Endothelial cell of umbilical vein (primary cell): Measurements from ENCODE around the gene TAOK1. TPM values are rescaled to one million over a fixed set of nuclear protein-coding genes. Genes with fewer than 3 reads are reported as not detected.

Experiments
- BruUV-seq: library from RNA; stranded (reverse); fragments of 400-500 nt; replicated peaks from 2 replicates; lab custom pipeline; 2021; lab: Mats Ljungman, UMichigan
- CTCF ChIA-PET: fragments of 300-600, 350-600 bp; sonication (Branson Sonifier 250); formaldehyde crosslinking; loops from one replicate; lab custom pipeline; 2021; ENCODE audit warnings: antibody characterized with exemption, inconsistent platforms; lab: Charles Lee
- POLR2A ChIA-PET: fragments of 300-600, 350-600 bp; sonication (Branson Sonifier 250); formaldehyde crosslinking; loops from one replicate; lab custom pipeline; 2021; ENCODE audit warnings: antibody characterized with exemption, inconsistent platforms; lab: Charles Lee
- DNase-seq: peaks from one replicate; pipeline ENCODE4 v3.0.0-alpha.2; 2011; ENCODE audit warnings: low read depth, low spot score
- FAIRE-seq: peaks from 2 replicates; lab custom pipeline; 2011; peaks lifted over from hg19 to GRCh38; lab: Jason Lieb, UNC
- H2AFZ ChIP-seq: 2 replicates; pipeline ENCODE4 v1.6.0; 2012; ENCODE audit warnings: low read depth, low read length, control low read depth, inconsistent platforms
- H3K27ac ChIP-seq: 2 replicates; pipeline ENCODE4 v1.5.1; 2011; ENCODE audit warnings: low read depth, mild to moderate bottlenecking, control low read depth, low read length, moderate library complexity; ENCODE audit not compliant: insufficient read depth
- H3K27me3 ChIP-seq, 2 experiments: 2 replicates each; pipeline versions ENCODE4 v1.6.0 to v1.6.1; 2011; ENCODE audit warnings: low read length in 2 of 2, mixed read lengths in 1 of 2; ENCODE audit not compliant: control insufficient read depth in 2 of 2, insufficient read depth in 2 of 2
- H3K36me3 ChIP-seq, 2 experiments: 2 replicates in 1 of 2; 3 replicates in 1 of 2; pipeline ENCODE4 v1.5.1; 2011; ENCODE audit warnings: low read length in 2 of 2, mild to moderate bottlenecking in 1 of 2, moderate library complexity in 1 of 2; ENCODE audit not compliant: control insufficient read depth in 2 of 2, insufficient read depth in 2 of 2; ENCODE audit errors: extremely low read depth in 1 of 2
- H3K4me1 ChIP-seq: 3 replicates; pipeline ENCODE4 v1.5.1; 2011; ENCODE audit warnings: mild to moderate bottlenecking, low read length; ENCODE audit not compliant: control insufficient read depth, insufficient read depth; ENCODE audit errors: extremely low read depth
- H3K4me2 ChIP-seq: 2 replicates; pipeline ENCODE4 v1.6.1; 2011; ENCODE audit warnings: low read length, control low read depth, mixed read lengths; ENCODE audit not compliant: insufficient read depth
- H3K4me3 ChIP-seq, 3 experiments: fragments of 200-600 bp in 1 of 3; sonication (generic), shearing (Covaris generic) in 1 of 3; replicated peaks in 1 of 3; 2 replicates each; pipeline ENCODE4 v1.5.1; 2011 to 2016; ENCODE audit warnings: control low read depth in 3 of 3, low read length in 3 of 3, mild to moderate bottlenecking in 2 of 3, inconsistent platforms in 1 of 3, low read depth in 1 of 3, moderate library complexity in 1 of 3; ENCODE audit not compliant: insufficient read depth in 1 of 3
- H3K79me2 ChIP-seq: 2 replicates; pipeline ENCODE4 v1.6.0; 2012; ENCODE audit warnings: low read length, inconsistent platforms; ENCODE audit not compliant: control insufficient read depth, insufficient read depth
- H3K9ac ChIP-seq: replicated peaks from 2 replicates; pipeline ENCODE3; 2011; ENCODE audit warnings: low read length, control low read depth; ENCODE audit not compliant: insufficient read depth; ENCODE audit errors: extremely low read depth
- H3K9me1 ChIP-seq: replicated peaks from 3 replicates; pipeline ENCODE4 v1.6.0; 2011; ENCODE audit warnings: mild to moderate bottlenecking, low read length; ENCODE audit not compliant: control insufficient read depth, insufficient read depth; ENCODE audit errors: extremely low read depth
- H3K9me3 ChIP-seq: replicated peaks from 2 replicates; pipeline ENCODE4 v1.5.1; 2012; ENCODE audit warnings: low read length, inconsistent platforms; ENCODE audit not compliant: control insufficient read depth, insufficient read depth
- H4K20me1 ChIP-seq: replicated peaks from 2 replicates; pipeline ENCODE3; 2011; ENCODE audit warnings: mild to moderate bottlenecking, low read length; ENCODE audit not compliant: control insufficient read depth, insufficient read depth; ENCODE audit errors: extremely low read depth
- EZH2 ChIP-seq: IDR thresholded peaks from 2 replicates; pipeline ENCODE4 v1.6.1; 2012; ENCODE audit warnings: borderline replicate concordance, low read depth, mild to moderate bottlenecking, moderate library complexity, low read length, inconsistent platforms; ENCODE audit not compliant: severe bottlenecking
- FOS ChIP-seq: IDR thresholded peaks from 2 replicates; pipeline ENCODE4 v1.6.1; 2011; ENCODE audit warnings: mild to moderate bottlenecking, low read length, moderate library complexity, borderline replicate concordance; ENCODE audit not compliant: insufficient read depth
- GATA2 ChIP-seq: IDR thresholded peaks from 2 replicates; pipeline ENCODE4 v1.7.0; 2011; ENCODE audit warnings: low read depth, mild to moderate bottlenecking, moderate library complexity, mixed read lengths, low read length; ENCODE audit not compliant: insufficient read length, insufficient read depth
- JUN ChIP-seq: IDR thresholded peaks from 2 replicates; pipeline ENCODE4 v1.6.1; 2011; ENCODE audit warnings: borderline replicate concordance, low read depth; ENCODE audit not compliant: insufficient read length, insufficient read depth
- MYC ChIP-seq: IDR thresholded peaks from one replicate; pipeline ENCODE4 v1.6.1; 2011; ENCODE audit warnings: mild to moderate bottlenecking, low read depth, low read length
- POLR2A ChIP-seq: IDR thresholded peaks from 2 replicates; pipeline ENCODE4 v1.6.1; 2012; ENCODE audit warnings: low read depth, mild to moderate bottlenecking, control low read depth, low read length
- POLR2AphosphoS5 ChIP-seq: IDR thresholded peaks from 2 replicates; pipeline ENCODE4 v1.6.1; 2012; ENCODE audit warnings: low read depth, mild to moderate bottlenecking, control low read depth, low read length, moderate library complexity; ENCODE audit not compliant: insufficient read depth
- dilution Hi-C: fragments of 300-500 bp; cut with MboI; formaldehyde crosslinking; loops from one replicate; pipeline ENCODE4 v1.15.0; 2019; ENCODE audit warnings: low sequenced_read_pairs; ENCODE audit not compliant: extremely low pct_ligation_motif_present
- intact Hi-C: fragments of 100-400 bp; cut with micrococcal nuclease; formaldehyde crosslinking; loops from one replicate; pipeline ENCODE4 v1.10.0; 2022
- polyA plus RNA-seq, 4 experiments: library from polyadenylated mRNA; depleted of rRNA in 3 of 4; stranded (reverse) in 3 of 4; unstranded in 1 of 4; fragments of >200 nt; gene quantifications; 2 replicates each; pipeline versions ENCODE4 v1.2.1 to v1.2.3, GENCODE V29; 2011 to 2012; ENCODE audit warnings: missing spikeins in 1 of 4
- total RNA-seq: library from RNA; stranded (reverse); gene quantifications from 2 replicates; pipeline ENCODE4 v1.2.3, GENCODE V29; 2021
- TF ChIP-seq, protein P1 (sequence below), 2 donors: IDR thresholded peaks; 1 replicate in 1 of 2; 2 replicates in 1 of 2; pipeline ENCODE4 v1.5.1; 2011; ENCODE audit warnings: low read length in 2 of 2, mild to moderate bottlenecking in 2 of 2, moderate library complexity in 2 of 2, control low read depth in 1 of 2, inconsistent platforms in 1 of 2, low read depth in 1 of 2; ENCODE audit not compliant: insufficient read depth in 1 of 2; ENCODE audit errors: extremely low read depth in 1 of 2
- TF ChIP-seq, protein P2 (sequence below): IDR thresholded peaks from 2 replicates; pipeline ENCODE4 v1.6.1; 2011; ENCODE audit not compliant: insufficient read depth, insufficient read length

Gene TAOK1
- total and polyA plus RNA-seq, 2 donors (not counting 3 experiments of a cell fraction or from before 2014, with no cell fraction given), result 11.0 to 82.2 TPM

DNA sequence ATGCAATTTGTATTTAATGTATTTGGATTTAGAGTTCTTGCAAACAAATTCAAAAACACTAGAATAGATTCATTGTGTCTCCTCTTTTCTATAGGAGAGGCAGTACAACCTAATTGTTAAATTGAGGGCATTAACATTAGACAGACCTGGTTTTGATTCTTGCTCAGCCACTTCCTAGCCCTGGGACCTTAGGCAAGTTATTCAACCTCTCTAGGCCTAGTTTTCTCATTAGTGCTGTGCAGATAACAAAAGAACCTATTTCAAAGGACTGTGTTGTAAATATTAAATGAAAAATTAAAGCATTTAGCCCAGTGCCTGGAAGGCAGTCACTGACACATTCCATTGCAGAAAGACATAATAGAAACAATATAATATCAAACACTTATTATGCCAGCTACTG lies 22.0 kb upstream of the TAOK1 start:
- Histone ChIP-seq H3K36me3 (no peaks in the 10 kb centered on the region), H3K9ac (no peak overlapping the region), H3K4me2 (no peak overlapping the region), H3K9me3 (no peaks in the 10 kb centered on the region), H2AFZ (no peak overlapping the region), H4K20me1 (no peaks in the 10 kb centered on the region), H3K4me3 (no peak overlapping the region), H3K27ac (no peak overlapping the region), H3K4me1 (no peaks in the 10 kb centered on the region), H3K79me2 (no peaks in the 10 kb centered on the region), H3K27me3 (no peaks in the 10 kb centered on the region), H3K9me1 (no peaks in the 10 kb centered on the region)
- ChIA-PET POLR2A (no interaction called here), CTCF (interaction anchor here (1.1 to 3.6 kb wide), 2 partner anchors 11 to 205 kb away, joined by 3 to 105 read pairs; no protein-coding TSS in a partner anchor)
- BruUV-seq, result no TSS peak
- no peak for FAIRE-seq
- intact Hi-C loops (no loop called here), dilution Hi-C loops (no loop called here)
- TF ChIP-seq, protein P1, sequence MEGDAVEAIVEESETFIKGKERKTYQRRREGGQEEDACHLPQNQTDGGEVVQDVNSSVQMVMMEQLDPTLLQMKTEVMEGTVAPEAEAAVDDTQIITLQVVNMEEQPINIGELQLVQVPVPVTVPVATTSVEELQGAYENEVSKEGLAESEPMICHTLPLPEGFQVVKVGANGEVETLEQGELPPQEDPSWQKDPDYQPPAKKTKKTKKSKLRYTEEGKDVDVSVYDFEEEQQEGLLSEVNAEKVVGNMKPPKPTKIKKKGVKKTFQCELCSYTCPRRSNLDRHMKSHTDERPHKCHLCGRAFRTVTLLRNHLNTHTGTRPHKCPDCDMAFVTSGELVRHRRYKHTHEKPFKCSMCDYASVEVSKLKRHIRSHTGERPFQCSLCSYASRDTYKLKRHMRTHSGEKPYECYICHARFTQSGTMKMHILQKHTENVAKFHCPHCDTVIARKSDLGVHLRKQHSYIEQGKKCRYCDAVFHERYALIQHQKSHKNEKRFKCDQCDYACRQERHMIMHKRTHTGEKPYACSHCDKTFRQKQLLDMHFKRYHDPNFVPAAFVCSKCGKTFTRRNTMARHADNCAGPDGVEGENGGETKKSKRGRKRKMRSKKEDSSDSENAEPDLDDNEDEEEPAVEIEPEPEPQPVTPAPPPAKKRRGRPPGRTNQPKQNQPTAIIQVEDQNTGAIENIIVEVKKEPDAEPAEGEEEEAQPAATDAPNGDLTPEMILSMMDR (IDR thresholded peaks at IDR 0.05; ENCODE audit: extremely low read depth in 1 of 2, insufficient read depth in 1 of 2, low read depth in 1 of 2, low read length in 2 of 2), result no peak
- TF ChIP-seq FOS, result no peak
- TF ChIP-seq POLR2AphosphoS5, result no peak
- TF ChIP-seq EZH2, result no peak
- no peak for TF ChIP-seq JUN
- TF ChIP-seq, protein P2, sequence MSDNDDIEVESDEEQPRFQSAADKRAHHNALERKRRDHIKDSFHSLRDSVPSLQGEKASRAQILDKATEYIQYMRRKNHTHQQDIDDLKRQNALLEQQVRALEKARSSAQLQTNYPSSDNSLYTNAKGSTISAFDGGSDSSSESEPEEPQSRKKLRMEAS, result no peak
- TF ChIP-seq GATA2, result no peak
- TF ChIP-seq MYC, result no peak
- no peak for TF ChIP-seq POLR2A
- no peak for DNase-seq
